HG03045 (cell line): Measurements from ENCODE around the gene CDK5RAP2.

ENCODE experiments used
- ATAC-seq: cut with Tn5 transposase; IDR thresholded peaks from one replicate; pipeline ENCODE4 v1.9.1; 2021; ENCODE audit warnings: mild to moderate bottlenecking, moderate library complexity; ENCODE audit not compliant: unreplicated experiment

Gene CDK5RAP2

DNA sequence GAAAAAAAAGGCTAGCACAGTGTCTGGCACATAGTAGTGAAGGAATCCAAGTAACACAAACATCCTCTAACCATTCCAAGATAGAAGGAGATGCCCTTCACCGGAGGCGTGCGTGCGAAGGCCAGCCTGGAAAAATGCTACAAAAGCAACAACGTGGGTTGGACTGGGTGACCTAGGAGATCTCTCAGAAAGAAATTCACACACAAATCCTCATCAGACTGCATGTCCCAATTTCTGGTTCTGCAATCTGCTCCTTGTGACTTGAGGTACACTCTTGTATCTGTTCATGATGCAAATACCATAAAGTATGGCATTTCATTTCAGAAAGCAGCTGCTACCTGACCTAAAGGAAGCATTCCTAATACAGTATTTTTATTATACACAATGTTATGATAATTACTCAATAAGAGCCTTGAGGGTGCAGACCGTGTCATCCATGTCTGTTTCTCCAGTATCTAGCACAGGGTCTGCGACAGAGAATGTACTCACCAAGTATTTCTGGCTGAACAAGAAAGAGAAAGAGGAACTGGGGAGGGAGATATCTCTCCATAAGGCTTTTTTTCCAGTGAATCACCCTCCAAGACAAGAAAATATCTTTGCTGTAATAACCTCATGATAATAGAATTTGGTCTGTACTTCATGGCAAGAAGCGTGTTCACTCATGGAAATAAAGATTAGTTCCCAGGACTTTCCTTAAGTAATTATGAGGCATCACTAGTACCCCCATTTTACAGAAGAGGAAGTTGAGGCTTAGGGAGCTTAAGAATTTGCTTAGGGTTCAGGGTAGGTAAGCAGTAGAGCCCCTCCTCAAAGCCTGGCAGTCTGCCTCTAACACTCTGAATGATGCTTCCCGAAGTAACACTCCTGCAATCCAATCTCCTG, 138.3 kb downstream of the CDK5RAP2 start:
- no peak for ATAC-seq

DNA sequence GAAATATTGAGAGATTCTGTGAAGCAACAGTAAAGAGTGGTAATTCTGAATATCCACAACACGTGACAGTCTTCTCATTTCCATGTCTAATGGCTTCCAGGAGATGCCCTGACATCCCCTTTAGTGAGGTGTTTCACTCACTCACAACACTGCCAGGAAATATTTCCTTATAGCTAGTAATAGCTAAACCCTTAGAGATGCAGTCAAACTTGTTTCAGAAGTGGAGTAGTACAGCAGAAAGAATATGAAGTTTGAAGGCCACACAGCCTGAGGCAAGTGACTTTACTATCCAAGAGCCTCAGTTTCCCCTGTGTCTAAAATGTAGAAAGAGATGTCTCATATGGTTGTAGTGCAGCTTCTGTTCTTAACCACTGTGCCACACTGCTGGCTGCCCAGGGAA, 139.2 kb downstream of the CDK5RAP2 start:
- ATAC-seq, result no peak

GRCh38 chr9:120439926-120440325, 140.0 kb downstream of the CDK5RAP2 start:
- ATAC-seq, result no peak

DNA sequence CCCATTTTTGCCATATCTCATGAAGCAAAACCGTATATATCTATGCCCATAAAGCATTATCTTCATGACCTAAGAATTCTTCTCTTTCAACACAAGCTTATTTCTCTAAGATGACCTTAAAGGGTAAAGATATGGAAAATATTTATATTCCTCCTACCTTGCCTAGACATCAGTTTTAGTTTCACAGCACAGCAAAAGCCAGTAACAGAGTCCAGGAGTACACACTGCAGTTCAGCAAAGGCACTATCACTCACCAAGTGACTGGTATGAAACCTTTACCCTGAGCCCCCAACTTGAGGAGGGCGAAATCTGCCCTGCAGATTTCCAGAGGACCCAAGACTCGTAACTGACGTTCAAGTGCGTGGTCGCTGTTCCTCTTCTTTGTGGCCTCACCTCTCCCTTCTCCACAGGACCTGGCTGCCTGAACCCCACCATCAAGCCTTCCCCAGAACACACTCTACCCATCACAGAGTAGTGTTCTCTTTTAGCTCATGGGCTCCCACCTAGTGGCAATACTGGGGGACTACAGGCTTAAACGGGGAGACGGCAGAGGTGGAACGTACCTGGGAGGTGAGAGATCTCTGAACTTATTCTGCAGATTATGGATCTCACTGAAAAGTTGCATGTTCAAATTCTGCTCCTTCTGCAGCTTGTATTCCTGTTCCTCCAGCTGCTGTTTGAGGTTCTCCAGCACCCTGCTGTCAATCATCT, 141.0 kb downstream of the CDK5RAP2 start:
- no peak for ATAC-seq

GRCh38 chr9:120438111-120438510, 141.9 kb downstream of the CDK5RAP2 start:
- ATAC-seq, result no peak

- no peak for ATAC-seq
Observed at GRCh38 chr9:120436983-120437475, 142.9 kb downstream of the CDK5RAP2 start.

DNA sequence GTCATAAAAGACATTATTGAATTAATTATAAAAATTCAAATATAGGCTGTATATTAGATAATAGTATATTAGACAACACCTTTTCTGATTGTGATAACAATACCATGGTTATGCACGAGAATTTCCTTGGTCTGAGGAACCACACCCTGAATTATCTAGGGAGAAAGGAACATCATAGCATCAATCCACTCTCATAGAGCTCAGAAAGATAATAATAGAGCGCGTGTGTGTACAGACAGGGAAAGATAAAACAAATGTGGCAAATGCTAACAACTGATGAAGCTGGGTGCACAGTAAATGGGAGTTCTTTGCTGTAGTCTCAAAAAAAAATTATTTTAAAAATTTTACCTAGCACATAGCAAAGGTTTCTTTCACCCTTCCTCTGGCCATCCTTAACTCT, 143.5 kb downstream of the CDK5RAP2 start:
- ATAC-seq, result no peak

DNA sequence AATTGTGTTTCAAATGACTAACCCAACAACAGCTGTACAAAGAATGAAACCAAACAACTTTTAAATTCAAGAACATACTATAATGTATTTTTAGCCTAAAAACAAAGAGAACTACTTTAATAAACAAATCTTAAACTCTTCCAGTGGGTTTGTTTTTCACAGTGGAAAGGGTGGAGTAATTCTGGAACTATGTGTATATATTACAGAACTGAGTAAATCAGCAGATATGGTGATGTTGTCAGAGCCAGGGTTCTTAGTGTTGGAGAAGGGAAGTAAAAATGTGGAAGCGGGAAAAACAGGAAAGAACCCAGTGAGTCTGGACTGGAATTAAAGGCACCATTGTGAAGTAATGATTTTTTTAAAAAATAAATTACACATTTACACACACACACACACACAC, 144.9 kb downstream of the CDK5RAP2 start:
- no peak for ATAC-seq

DNA sequence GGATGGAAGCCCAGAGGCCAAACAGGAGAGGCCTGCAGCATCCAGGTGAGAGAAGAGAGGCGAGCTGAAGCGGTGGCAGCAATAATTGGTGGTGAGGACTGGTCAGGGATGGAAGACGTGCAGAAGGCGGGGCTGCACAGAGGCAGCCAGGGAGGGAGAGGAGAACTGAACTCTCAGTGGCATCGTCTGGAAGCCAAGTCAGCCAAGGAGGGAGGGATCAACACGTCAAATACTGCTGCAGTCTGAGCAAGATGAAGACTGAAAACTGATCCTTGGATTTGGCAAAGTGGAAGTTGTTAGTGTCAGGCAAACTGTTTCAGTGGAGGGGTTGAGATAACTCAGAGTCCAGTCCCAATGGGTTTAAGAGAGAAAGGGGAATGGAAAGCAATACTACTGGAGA, 145.4 kb downstream of the CDK5RAP2 start:
- ATAC-seq, result no peak

- ATAC-seq, result no peak
Observed at GRCh38 chr9:120433701-120434100, 146.3 kb downstream of the CDK5RAP2 start.

DNA sequence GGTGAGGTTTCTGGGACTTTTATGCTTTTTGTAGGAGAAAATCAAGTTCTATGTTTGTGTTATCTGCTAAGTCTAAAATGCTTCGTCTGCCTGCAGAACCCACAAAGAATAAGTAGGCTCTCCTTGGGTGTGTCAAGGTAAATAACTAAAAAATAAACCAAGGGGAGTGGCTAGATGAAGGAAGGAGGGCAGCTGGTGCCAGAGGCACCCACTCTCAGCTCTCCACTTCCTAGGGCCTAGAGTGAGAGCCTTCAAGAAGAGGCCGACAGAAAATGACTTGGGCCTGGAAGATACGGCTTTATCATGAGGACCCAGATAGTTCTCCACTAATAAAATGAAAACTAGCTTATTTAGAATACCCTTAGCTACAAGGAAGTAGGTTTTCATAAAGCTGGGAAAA, 147.4 kb downstream of the CDK5RAP2 start:
- no peak for ATAC-seq

DNA sequence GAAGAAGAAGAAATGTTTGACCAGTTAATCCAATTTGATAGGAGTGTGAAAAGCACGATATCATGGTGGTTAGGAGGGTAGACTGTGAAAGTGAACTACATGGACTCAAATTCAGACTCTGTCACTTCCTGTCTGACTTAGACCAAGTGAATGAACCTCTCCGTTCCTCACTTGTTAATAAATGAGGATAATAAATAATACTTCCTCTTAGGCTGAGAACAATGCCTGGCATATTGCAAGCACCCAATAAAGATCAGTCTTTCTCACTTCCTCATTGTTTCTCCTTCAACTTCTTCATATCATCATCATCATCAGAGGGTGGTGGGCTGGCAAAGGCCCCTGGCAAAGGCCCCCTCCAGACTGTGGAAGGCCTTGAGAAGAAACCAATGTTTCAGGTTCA, 148.7 kb downstream of the CDK5RAP2 start:
- ATAC-seq, result no peak

GRCh38 chr9:120424248-120424647, 155.7 kb downstream of the CDK5RAP2 start:
- ATAC-seq, result no peak

DNA sequence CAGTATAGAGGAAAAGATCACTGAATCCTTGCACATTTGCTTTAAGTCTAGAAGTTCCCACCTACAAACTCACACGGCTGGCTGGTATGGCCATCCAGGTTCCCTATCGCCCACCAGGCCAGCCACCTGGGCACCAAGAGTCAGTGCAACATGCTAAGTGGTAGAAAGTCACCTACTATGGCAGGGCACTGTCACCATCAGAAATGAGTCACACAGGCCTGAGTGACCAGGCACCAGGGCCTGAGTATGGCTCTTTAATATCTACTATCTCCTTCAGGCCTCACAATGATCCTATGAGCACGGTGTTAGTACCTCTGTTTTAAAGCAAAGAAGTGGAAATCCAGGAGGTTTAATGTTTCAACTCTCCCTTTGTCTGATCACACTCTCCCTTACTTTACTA, 156.2 kb downstream of the CDK5RAP2 start:
- ATAC-seq, result no peak

DNA sequence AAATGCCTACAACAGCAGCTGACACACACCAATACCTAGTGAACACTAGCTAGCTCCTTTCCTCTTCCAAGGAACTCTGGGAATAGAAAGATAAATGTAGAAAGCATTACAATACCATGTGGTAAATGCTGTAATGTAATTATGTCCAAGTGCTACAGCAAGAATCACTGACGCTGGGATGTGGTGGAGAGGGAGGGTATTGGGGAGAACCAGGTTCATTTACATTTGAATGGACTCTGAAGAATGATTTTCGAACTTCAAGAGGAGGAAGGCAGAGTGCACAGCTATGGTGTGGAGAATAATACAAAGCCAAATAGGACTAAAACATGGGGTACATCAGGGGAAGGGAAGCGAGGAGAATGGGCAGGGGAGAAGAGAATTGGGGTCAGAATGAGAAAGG, 158.0 kb downstream of the CDK5RAP2 start:
- no peak for ATAC-seq

- ATAC-seq, result no peak
Observed at GRCh38 chr9:120418315-120418714, 161.7 kb downstream of the CDK5RAP2 start.

- no peak for ATAC-seq
Observed at GRCh38 chr9:120416781-120417427, 163.1 kb downstream of the CDK5RAP2 start.

DNA sequence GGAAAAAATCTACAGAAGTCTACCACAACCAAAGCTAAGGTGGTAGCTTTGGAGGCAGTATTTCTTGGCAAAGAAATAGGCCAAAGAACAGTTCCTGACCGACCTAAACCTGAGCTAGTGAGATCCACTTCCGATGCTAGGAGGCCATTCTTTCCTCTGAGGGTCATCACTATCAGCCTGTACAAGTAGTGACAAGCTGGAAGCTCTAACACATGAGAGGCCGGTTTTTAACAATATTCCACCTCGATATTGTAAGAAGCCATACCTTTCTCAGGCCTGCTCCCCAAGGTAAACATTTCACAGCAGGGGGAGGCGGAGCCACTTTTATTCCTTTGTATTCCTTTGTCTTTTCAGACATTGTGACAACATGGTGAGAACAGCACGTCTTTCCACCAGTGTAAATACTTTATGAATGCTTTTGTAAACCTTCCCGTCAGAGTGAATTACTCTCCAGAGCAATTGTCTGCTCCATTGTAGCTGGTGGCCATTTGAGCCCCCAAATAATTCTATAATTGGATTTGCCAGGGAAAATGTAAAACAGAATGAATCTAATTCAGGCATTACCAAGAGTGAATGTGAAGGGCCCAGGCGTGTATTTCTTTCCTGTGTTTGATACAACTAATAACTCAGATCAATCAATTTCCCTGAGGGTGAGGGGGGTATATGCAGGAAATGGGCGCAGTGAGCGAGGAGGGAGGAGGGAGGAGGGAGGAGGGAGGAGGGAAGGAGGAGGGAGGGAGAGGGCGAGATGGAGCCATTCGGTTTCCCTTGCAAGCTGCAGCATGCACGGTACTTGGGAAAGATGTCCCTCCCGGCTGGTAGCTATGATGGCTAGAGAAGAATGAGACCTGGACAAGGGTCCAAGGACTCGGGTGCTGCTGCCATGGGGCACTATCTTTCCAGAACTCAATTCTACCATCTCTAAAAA, 166.6 kb downstream of the CDK5RAP2 start:
- no peak for ATAC-seq

DNA sequence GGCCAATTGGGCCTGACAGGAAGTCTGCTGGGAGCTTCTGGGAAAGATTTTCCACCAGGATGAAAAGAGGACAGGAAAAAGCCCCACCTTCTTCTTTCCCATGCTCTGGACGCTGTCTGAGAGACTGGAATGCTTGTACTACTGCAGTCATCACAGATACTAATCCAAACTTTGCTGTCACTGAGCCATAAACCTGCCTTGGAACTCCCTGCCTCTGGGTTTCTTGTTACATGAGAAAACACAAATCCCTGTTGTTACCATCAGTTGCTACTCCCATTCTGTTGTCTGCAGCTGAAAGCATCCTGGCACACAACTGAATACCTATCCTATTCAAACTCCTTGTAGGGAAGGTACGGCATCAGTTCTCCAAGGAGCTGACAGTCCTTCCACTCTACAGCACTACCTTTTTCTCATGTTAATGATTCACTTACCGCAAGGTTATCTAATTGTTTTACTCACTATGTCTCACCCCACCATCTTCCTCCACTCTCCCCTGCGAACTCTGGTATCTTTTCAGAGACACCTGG, 167.5 kb downstream of the CDK5RAP2 start:
- ATAC-seq, result no peak

- no peak for ATAC-seq
Observed at GRCh38 chr9:120411862-120412424, 168.0 kb downstream of the CDK5RAP2 start.
